Measurements from ENCODE around the gene FRMD5. TPM values are rescaled to one million over a fixed set of nuclear protein-coding genes. Genes with fewer than 3 reads are reported as not detected.

The FRMD5 gene
- total RNA-seq, 1 donor from 2014 or later, result 25.3 TPM

DNA sequence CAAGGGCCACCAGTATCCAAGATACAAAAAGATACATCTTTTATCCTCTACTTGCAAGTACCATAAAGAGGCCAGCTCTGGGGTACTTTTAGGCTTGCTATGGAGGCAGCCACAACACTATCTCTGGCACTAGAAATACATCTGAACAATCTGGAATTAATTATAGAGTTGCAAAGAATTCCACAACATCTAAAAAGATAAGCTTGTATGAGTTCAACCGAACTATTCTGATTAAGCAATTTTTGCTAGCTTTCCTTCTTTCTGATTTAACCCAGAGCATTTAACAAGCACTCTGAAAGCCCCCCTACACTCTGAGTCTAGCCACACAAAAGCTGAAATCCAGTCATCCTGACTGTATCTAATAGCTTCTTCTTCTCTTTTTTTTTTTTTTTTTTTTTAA lies 95.4 kb downstream of the FRMD5 start:
- no peak for DNase-seq (ENCODE audit: low spot score in 2 of 2)
- no peak for FAIRE-seq

DNA sequence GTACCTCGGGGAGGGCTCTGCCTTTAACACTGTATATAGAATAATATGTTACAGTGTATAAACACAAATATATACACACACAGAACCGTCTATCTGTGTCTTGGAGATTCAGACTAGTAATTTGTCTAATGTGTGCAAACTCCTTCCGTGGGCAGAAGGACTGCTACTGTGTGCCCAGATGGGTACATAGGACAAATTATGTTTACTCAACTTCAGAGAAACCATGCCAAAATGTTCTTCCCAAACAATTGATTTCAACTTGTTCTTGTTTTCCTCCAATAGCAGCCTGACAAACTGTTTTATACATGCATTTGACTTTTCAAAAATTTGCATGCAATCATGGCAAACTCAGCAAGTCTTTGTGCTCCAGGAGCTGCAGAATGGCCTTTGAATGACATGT lies 97.5 kb downstream of the FRMD5 start:
- FAIRE-seq (no peak), DNase-seq (ENCODE audit: low spot score in 2 of 2) (no peak)

DNA sequence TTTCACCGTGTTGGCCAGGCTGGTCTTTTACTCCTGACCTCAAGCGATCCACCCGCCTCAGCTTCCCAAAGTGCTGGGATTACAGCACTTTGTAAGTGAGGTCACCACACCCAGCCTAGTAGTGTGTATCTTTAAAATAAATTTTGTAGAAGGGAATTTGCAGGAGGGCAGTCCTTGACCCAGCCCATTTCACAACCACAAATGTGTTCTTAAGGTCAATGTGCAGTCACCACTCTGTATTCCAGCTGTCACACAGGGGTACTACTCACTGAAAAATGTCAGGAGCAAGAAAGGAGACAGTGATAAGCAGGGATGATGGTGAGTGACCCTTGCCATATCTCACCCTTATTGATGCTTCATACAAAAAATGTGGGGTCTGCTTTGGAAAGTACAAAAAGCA lies 98.5 kb downstream of the FRMD5 start:
- DNase-seq (ENCODE audit: low spot score in 2 of 2) (no peak), FAIRE-seq (no peak)

DNA sequence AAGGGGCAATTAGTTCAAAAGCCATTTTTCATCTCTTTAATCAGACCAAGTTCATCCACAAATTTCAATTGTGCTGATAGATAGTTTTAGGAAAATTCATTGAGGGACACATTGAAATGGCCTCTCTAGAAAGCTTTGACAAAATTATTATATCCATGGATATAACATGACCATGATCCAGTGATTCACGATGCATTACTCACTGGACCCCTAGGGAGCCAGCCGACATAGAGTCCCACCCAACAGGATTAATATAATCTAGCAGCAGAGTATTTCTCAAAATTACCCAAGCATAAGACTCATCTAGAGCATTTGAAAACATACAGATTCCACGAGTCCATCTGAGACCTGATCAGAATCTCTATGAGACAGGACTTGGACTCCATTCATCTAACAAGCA lies 100.3 kb downstream of the FRMD5 start:
- FAIRE-seq, result no peak
- DNase-seq (ENCODE audit: low spot score in 2 of 2), result no peak

DNA sequence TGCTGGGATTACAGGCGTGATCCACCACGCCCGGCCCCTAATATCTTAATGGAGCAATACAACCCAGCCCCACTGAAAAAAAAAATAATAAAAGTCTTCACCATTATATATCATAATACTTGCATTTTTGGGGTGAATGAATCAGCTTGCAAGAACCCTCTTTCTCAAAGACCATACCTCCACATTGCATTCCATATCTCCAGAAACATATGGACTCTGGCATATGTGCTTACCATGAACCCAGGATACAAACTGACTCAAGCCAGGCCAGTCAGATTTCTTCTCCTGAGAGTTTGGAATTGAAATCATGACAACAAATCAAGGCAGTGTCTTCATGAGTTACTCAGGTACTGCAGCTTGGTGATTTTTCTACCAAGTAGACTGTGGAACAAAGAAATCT lies 101.2 kb downstream of the FRMD5 start:
- FAIRE-seq (no peak), DNase-seq (ENCODE audit: low spot score in 2 of 2) (no peak)

DNA sequence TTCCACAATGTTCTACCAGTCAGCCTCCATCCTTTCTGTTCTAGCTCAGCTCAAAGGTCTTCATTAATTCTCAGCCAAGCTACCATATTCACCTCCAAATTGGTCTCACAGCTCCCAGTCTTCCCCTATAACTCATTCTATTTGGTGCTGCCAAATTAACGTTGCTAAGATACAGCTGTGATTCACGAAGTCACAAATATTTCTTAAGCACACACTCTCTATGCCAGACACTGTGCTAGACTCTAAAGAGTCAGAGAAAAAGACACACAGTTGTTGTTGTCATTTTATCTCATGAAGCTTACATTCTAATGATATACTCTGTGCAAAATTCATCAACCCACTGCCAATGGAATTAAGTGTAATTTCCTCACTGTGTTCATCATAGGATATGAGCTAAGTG lies 102.8 kb downstream of the FRMD5 start:
- DNase-seq (ENCODE audit: low spot score in 2 of 2) (no peak), FAIRE-seq (no peak)

DNA sequence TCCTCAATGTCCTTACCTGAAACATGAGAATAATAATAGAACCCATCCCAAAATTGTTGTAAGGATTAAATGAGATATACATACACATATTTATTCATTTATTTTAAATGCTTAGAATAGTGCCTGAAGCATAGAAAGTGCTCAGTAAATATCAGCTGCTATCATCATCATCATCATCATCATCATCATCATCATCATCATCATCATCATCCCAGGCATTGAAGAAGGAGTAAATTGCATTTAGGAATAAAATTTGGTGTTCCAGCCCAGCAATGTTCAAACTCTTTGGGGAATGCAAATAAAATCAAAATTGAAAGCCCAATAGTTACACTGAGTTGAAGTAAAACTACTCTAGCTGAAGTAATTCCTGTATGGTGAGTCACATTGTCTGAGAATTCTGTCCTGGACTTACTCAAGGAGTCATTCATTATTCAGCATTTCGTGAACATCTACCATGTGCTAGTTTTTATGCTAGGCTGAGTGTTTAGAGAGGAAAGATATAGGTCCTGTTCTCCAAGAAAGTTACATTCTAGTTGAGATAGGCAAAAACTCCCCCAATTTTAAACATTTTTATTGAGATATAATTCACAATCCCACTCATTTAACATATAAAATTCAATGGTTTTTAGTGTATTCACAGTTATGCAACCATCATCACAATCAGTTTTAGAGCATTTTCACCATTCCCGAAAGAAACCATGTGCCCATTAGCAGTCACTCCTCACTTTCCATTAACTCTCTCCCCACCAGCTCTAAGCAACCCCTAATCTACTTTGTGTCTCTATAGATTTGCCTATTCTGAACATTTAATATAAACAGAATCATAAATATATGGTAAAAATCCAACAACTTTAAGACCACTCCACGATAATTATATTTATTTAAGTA lies 107.2 kb downstream of the FRMD5 start:
- DNase-seq (ENCODE audit: low spot score in 2 of 2), result no peak
- FAIRE-seq, result no peak

DNA sequence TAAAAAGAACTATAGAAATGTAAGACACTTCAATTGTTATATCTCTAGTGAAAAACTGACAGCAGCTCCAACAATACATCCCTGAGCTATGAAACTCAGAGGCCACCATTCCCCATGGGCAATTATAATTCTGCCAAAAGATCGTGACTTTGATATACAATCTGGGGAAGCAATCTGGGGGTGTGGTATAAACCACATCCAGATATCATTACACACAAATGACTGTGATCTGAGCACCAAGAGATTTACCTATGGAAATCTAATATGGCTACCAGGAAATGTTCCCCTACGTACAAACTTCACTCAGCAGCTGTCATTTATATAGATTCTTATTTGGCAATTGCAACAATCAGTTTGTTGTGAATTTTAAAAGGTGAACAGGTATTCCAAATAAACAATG lies 110.3 kb downstream of the FRMD5 start:
- FAIRE-seq, result no peak
- DNase-seq (ENCODE audit: low spot score in 2 of 2), result no peak

DNA sequence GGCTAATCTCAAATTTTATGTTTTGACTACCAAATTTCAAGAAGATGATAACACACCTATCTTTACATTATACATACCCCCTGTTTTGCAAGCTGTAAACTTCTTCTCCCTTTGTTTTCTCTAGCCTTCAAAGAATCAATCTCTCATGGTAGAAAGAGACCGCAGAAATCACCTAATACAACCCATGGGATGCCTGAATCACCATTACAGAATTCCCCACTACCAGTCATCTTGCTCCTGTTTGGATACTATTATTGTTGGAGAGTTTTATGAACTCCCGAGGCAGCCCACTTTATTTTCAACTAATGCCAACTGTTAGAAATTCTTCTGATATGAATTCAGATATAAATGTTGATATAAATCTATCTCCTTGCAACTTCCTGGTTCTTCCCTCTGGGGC lies 110.9 kb downstream of the FRMD5 start:
- FAIRE-seq, result no peak
- no peak for DNase-seq (ENCODE audit: low spot score in 2 of 2)

DNA sequence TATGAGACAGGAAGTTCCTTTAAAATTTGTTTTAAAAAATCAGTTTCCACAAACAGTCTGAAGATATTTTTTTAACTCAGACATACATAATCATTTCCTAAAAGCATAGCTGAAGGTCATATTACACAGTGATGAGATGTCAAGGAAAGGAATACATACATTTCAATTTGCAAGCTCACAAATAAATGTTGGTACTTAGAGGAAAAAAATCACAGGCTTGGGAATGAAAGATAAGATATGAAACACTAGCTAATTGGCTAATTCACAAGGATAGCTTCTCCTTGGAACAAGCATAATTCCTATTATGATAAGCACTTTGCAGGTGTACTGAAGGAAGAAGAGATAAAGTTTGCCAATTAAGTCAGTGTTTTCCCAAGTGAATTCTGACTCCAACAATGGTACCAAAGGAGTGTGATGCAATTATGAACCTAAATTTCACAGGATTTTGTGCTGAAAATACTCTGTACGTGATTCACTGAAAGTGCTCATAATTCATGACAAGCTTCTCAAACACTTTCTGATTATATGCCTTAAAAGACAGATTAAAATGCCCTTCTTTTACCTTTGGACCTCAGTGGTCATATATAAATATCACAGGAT lies 112.4 kb downstream of the FRMD5 start:
- FAIRE-seq (no peak), DNase-seq (ENCODE audit: low spot score in 2 of 2) (no peak)

DNA sequence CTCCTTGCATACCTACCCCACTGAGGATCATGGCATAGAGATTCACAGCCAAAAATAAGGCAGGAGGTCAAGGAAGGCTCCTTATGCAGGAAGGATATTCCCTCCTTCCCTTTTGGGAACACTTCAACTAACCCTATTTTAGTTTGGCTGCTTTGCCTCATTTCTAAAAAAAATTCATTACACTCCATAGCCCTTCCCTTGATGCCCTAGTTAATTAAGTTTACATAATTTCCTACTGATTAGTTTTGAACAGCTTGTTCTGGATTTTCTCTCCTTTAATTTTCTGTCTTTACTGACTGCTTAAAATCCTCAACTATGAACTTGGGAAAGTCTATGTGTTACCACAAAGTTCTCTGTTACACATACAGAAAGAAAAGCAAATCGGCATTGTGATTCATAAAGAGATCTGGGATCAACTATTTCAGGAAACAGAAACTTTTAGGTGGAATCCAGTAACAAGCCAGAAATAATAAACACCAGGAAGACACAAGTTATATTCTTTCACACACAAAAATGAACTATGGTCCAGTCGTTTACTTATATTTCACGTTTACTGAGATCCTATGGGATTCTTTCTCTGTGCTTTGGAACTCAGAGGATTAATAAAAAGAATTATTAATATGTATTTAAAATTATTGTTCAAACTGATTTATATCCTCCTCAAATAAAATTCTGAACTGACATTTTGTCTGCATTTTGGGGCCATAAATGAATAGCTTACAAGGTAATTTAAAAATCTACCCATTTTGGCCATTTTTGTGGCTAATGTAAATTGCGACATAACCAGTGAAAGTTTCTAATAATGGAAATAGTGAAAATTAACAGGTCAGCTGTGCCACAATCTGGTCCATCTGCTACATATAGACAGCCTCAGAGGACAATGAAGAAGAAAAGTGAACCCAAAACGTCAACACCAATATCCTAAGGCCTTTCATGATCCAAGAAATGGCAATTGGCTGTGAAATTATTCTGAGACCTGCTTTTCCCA lies 113.8 kb downstream of the FRMD5 start:
- no peak for DNase-seq (ENCODE audit: low spot score in 2 of 2)
- FAIRE-seq, result peak; percentile 34

DNA sequence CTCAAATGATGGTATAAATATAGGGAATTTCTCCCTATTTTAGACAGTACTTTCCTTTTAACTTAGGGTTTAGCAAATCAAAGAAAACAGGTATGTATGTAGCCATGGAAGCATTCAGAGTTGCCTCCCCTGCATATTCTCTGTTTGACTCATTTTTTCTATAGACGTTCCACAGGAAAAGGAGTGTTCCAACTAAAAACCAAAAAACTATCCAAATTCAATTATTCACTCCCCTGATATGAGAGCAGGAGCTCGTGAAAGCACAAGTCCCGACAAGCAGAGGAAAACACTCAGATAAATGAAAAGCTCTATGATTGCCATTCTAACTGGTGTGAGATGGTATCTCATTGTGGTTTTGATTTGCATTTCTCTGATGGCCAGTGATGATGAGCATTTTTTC lies 119.5 kb downstream of the FRMD5 start:
- DNase-seq (ENCODE audit: low spot score in 2 of 2), result no peak
- FAIRE-seq, result no peak

DNA sequence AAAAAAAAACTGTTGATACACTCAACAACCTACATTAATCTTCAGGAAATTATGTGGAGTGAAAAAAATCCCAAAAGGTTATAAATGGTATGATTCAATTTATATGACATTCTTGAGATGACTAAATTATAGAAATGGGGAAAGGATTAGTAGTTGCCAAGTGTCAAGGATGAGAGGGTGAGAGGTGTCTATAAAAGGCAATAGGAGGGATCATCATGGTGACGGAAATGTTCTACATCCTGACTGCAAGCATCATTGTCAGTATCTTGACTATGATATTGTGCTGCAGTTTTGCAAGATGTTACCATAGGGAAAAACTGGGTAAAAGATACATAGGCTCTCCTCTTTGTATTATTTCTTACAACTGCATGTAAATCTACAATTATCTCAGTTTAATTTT lies 125.6 kb downstream of the FRMD5 start:
- no peak for DNase-seq (ENCODE audit: low spot score in 2 of 2)
- FAIRE-seq, result no peak

DNA sequence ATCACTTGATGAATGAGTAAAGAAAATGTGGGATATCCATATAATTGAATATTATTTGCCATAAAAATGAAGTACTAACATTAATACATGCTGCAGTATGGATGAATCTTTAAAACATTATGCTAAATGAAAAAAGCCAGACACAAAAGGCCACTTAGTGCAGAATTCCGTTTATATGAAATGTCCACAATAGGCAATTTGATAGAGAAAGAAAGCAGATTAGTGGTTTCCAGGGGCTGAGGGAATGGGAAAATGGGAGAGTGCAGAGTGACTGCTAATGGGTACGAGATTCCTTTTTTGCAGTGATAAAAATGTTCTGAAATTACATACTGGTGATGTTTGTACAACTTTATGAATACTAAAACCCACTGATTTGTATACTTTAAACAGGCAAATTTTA lies 126.7 kb downstream of the FRMD5 start:
- no peak for DNase-seq (ENCODE audit: low spot score in 2 of 2)
- no peak for FAIRE-seq

DNA sequence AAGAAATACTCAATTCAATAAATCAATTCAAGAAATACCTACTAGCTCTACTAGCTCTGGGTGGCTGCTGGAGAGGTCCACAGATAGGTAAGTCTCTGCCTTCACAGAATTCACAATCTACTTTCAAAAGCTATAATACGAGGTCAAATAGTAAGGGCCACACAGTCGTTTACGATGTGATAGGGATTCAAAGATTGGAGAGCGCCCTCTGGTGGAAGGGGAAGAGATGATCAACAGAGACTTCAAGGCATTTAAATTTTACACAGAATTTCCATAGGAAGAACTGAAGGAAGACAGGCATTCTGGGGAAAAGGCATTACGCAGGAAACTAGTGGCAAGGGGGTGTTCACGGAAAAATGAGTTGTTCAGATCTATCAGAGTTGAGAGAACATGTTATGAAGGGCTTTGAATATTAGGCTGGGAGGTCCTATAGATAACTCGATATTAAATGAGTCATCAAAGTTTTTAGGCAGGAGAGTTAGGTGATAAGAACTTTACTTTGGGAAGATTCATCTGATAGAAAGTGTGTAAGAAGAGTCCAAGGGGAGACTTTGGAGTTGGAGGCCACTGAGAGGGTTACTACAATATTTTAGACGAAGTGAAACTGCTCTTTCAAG lies 128.8 kb downstream of the FRMD5 start:
- FAIRE-seq (no peak), DNase-seq (ENCODE audit: low spot score in 2 of 2) (peak in 1 of 2 donors; percentile 1)

DNA sequence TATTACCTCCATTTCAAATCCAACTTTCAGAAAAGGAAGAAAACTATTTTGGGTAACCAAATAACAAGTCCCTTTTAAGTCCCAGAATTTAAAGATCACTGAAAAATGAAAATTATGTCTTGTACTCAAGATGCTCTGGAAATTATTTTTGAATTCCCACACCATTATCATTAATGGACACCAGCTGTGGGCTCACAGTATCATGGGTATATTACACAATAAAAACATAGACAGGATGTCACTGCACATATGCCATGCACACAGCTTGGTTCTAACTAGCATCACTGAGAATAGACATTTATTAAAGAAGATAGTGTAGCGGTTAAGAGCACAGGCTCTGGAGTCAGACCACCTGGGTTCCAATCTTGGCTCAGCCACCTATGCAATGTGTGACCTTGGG lies 130.4 kb downstream of the FRMD5 start:
- no peak for FAIRE-seq
- no peak for DNase-seq (ENCODE audit: low spot score in 2 of 2)

DNA sequence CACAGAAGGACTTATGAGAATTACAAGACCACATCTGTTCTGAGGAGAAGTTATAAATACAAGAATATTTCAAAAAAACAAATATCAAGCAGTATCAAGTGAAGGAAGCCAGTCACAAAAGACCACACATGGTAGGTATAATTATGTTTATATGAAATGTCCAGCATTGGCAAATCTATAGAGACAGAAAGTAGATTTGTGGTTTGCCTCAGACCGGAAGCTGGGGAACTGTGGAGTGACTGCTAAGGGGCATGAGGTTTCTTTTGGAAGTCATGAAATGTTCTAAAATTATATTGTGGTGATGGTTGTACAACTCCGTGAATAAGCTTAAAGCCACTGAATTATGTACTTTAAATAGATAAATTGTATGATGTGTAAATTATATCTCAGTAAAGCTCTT lies 136.9 kb downstream of the FRMD5 start:
- FAIRE-seq (no peak), DNase-seq (ENCODE audit: low spot score in 2 of 2) (no peak)

DNA sequence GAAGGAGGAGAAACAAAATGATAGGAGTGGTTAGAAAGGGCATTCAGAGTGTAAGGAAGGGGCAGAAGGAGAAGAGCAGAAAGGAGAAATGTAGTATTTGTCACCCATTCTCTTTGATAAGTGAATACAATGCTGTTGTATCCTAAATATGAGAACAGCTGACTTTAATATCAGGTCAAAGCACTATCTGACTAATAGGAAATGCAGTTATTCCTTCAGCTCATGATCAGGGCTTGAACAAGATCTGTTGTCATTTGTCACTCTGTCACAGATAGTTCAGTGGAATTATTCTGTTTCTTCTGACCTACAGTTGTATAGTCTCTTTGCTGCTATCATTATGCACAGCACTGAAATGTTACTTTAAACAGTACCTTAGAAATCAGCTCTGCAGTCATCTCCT lies 149.4 kb downstream of the FRMD5 start:
- no peak for FAIRE-seq

DNA sequence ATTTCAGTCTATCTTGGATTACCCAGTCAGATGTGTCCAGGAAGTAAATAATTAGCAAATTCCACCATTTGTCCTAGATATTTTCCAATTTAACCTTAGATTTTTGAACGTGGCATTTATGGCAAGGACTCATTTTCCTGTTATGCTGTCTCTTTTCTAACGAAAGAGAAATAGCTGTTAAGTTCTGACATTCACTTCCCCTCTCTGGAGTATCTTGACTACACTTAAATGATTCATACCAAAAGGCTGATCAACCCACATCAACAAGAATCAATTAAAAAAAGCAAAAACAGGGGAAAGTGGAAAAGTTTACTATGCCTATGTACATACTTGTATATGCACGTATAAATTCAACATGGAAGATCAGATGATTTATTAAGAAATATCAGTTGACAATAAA lies 149.9 kb downstream of the FRMD5 start:
- DNase-seq (ENCODE audit: low spot score in 2 of 2) (no peak), FAIRE-seq (no peak)

More for the DNA sequence above, 149.4 kb downstream of the FRMD5 start:
- DNase-seq (ENCODE audit: low spot score in 2 of 2), result no peak

DNA sequence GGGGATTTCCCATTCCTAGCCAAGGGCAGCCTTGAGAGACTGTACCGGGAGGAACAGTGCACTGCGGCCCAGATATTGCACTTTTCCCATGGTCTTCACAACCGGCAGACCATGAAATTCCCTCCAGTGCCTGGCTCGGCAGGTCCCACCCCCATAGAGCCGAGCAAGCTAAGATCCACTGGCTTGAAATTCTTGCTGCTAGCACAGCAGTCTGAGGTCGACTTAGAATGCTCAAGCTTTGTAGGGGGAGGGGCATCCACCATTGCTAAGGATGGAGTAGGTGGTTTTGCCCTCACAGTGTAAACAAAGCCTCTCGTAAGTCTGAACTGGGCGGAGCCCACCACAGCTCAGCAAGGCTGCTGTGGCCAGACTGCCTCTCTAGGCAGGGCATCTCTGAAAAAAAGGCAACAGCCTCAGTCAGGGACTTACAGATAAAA lies 156.3 kb downstream of the FRMD5 start:
- DNase-seq (ENCODE audit: low spot score in 2 of 2), result no peak
- FAIRE-seq, result no peak
